Astrocyte of the cerebellum (primary cell): ENCODE results near the gene DTHD1.

Source experiments
- DNase-seq: peaks from one replicate; pipeline ENCODE4 v3.0.0-alpha.2; 2011; ENCODE audit warnings: low read depth
- H3K4me3 ChIP-seq: 2 replicates; pipeline ENCODE4 v1.5.1; 2011; ENCODE audit warnings: mild to moderate bottlenecking, low read depth, low read length, moderate library complexity
- in situ Hi-C: cut with HindIII; loops from 2 replicates; pipeline ENCODE4 v1.10.0; 2017; ENCODE audit warnings: low sequenced_read_pairs
- TF ChIP-seq, protein P1 (sequence below): IDR thresholded peaks from 2 replicates; pipeline ENCODE4 v1.5.1; 2012; ENCODE audit warnings: low read length, low read depth, moderate library complexity, mild to moderate bottlenecking; ENCODE audit errors: missing control alignments

DTHD1 gene

DNA sequence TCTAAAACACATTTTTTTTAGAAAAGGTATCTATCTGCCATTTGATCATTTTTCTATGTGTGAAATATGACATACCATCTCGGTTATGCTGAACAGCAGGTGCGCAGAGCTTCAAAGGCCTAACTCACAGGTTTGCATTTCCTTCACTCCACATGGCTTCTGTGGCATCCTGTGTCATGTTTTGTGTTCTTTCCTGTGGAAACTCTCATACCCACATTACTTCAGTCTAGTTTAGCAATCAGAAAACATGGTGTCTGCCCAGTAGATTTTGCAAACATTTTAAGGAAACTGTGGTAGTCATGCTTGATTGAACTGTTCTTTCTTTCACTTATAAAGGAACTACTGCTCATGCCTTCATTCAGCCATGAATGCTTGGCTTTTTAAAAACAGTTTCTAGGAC, 25.8 kb upstream of the DTHD1 start:
- in situ Hi-C loops: no loop called here
- TF ChIP-seq, protein P1, sequence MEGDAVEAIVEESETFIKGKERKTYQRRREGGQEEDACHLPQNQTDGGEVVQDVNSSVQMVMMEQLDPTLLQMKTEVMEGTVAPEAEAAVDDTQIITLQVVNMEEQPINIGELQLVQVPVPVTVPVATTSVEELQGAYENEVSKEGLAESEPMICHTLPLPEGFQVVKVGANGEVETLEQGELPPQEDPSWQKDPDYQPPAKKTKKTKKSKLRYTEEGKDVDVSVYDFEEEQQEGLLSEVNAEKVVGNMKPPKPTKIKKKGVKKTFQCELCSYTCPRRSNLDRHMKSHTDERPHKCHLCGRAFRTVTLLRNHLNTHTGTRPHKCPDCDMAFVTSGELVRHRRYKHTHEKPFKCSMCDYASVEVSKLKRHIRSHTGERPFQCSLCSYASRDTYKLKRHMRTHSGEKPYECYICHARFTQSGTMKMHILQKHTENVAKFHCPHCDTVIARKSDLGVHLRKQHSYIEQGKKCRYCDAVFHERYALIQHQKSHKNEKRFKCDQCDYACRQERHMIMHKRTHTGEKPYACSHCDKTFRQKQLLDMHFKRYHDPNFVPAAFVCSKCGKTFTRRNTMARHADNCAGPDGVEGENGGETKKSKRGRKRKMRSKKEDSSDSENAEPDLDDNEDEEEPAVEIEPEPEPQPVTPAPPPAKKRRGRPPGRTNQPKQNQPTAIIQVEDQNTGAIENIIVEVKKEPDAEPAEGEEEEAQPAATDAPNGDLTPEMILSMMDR: no peak
- H3K4me3 ChIP-seq: no peak overlapping the region

DNA sequence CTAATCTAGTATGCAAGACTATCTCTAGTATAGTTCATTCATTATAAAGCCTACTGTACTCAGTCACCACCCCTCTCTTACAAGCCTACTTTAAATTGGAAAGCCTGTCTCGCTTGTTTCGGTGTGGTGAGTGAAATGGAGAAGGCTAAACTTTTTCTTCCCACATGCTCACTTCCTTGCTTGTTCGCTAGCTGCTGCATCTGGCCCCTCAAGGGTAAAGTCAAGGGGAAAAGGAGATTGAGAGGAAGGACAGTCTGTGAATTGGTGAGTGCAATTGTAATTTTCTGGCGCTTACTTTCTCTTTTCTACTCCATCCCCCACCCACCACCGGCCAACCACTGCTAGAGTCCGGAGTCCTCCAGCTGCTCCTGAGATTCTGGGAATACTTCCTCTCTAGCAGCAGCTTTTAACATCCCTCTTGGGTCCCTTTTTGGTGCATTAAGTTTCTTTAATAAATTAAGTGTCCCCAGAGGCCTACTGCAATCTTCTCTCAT, 25.0 kb upstream of the DTHD1 start:
- H3K4me3 ChIP-seq: no peak overlapping the region
- TF ChIP-seq, protein P1: no peak
- in situ Hi-C loops: no loop called here
- no peak for DNase-seq

More for the DNA sequence above, 25.8 kb upstream of the DTHD1 start:
- DNase-seq: no peak

DNA sequence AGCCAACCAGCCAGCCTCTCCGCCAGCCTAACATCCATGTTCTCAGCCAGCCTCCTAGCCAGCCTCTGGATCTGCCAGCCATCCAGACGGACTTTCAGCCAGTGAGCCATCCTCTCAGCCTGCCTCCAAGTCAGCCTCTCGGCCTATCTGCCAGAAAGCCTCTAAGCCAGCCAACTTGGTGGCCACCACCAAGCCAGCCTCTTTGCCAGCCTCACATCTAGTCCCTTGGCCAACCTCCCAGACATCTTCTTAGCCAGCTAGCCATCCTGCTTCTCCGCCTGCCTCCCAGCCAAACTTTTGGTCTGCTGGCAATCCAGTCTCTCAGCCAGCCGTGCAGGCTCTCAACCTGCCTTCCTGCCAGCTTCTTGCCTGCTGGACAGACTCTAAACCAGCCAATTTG, 20.7 kb upstream of the DTHD1 start:
- DNase-seq: no peak
- in situ Hi-C loops: no loop called here
- TF ChIP-seq, protein P1: no peak
- H3K4me3 ChIP-seq: no peak overlapping the region

DNA sequence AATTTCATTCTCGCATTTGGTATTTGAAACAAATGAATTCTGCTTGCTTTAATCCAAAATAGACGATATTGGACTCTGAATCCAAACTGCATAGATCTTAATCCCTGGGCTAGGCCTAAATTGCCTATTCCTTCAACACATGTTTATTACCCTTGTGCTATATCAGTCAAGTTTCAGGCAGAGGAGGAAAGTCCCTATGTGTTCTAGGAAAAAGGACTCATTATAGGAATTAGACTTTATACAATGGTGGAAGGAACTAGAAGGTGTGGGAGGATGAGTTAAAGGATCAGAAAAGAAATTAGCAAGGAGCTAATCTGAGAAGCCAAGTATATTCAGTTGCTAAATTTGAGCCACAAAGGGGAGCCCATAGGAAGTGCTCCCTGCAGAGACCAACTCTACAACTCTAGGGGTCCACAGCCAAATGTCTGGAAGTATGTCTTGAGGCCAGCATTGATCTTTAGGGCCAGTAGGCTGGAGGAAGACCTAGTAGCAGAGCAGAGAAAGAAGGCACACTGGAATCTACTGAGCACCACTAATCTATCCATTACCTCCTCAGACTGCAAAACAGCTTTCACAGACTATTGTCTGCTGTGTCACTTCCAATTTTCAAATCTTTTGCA, 17.1 kb upstream of the DTHD1 start:
- TF ChIP-seq, protein P1: no peak
- no peak overlapping the region for H3K4me3 ChIP-seq
- no peak for DNase-seq
- in situ Hi-C loops: no loop called here

DNA sequence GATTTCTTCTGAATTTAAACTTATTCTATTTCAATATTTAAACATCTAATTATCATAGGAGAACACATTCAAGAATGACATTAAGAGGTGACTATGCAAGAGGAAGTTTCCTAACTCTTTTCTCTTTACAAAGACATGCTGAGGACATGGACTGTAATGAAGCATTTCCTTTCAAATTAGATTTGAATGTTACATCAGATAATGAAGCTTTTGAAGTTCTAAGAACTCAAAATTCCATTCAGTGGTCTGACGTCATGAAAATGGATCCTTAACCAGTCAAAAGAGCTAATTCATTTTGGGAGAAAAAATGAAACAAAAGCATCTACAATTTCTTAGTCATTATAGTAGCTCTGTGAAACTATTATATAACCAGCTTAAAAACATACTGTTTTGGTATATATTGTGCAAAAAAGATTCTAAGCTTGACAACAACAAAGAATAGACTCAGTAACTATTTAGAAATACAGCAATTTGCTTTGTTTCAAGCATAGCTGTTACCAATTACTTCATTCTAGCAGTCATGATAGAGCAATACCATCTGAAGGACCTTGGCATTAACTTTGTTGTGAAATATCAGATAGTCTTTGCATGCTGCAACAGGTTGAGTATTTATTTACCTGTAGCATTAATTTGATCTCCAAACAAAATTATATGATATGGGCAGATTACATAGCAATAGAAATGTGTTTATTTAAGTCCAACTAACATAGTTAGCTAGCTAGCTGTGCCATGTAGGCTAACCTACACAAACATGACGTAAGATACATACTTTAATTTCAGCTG, 13.7 kb upstream of the DTHD1 start:
- H3K4me3 ChIP-seq: no peak overlapping the region
- TF ChIP-seq, protein P1: no peak
- in situ Hi-C loops: no loop called here
- no peak for DNase-seq

DNA sequence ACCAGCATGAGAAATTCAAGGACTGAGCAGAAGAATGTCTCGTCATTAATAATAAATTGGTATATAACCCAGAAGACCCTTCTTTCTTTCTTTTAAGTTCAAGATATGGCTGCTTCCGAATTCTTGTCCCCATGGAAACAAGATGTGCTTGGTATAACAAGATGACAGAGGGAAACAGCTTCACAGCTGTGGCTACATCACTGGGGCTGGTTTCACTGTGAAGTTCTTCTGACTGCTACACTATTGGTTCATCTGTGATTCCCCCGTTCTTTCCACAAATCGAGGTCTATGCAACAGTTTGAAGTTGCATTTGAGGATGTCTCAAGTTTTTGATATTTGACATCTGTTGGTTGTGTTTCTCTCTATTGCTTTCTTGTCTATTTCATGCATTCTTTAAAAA, 12.3 kb upstream of the DTHD1 start:
- no peak for DNase-seq
- in situ Hi-C loops: no loop called here
- H3K4me3 ChIP-seq: no peak overlapping the region
- TF ChIP-seq, protein P1: no peak
